Measurements from ENCODE around the gene SLC34A3.
"Not testable (repeated sequence)": the region's sequence is repeated elsewhere in the genome, so short reads cannot be mapped to it uniquely, and the experiment has no call there.

SLC34A3 gene

GRCh38 chr9:137228968-137229896, 1.5 kb upstream of the SLC34A3 start:
- no peak for DNase-seq (ENCODE audit: low read depth, low spot score)

DNA sequence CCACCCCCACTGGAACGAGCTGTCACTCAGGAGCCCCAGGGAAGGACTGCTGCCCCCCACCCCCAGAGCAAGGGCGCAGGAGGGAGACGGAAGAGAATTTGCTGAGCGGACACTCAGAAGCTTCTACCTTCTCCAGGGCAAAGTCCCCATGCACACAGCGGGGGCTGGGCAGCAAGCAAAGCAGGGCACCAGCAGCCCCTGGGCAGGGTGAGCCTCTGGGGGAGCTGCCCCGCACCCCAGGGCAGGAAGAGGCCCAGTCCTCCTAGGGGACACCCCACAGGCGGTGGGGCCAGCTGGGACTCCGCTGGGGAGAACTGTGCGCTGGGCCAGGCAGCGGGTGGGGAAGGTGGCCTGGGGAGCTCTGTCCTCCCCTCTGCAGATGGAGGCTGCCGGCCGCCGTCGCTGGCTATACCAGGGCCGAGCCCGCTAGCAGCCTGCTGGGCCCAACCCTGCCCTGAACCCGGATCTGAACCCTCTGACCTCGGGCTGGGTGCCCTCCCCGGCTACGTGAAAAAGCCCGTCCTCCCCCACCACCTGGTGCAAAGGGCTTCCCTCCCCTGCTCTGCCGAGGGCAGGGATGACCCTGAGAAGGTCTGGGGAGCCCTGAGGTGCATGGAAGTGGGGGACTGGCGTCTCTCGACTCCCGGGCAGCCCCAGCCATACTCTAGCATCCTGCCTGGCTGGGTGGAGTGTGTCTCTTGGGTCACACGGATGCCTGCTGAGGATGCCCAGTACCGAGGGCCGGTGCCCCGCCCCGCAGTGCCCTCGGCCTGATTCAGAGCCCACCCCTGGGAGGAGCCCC, 597 bp upstream of the SLC34A3 start:
- no peak for DNase-seq (ENCODE audit: low read depth, low spot score)

DNA sequence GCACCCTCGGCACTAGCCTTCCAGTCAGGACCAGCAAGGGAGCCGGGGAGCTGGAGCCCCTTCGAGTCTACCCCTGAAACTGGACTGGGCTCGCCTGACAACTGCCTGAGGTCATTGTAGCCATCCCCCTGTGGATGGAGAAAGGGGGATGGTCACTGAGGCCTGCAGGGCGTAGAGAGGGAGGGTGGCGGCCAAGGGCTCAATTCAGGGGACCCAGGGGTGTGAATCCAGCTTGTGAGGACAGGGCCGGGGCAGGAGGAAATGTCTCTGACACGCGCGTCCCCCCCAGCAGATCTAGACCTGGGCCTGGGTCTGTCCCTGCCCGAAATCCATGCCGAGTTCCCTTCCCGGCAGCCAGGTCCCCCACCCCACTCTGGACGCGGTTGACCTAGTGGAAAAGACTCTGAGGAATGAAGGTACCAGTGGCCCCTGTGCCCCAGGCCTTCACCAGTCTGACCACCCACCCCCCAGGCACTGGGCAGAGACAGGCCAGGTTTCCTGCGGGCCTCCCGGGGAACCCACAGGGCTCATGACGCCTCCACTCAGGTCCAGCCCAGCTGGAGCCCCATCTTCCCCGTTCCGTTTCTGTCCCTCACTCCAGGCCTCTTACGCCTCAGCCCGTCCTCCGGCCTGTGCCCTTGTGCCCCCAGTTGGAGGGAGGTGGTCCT, 805 bp downstream of the SLC34A3 start:
- no peak for DNase-seq (ENCODE audit: low read depth, low spot score)

GRCh38 chr9:137232101-137232500, 1.4 kb downstream of the SLC34A3 start:
- no peak for DNase-seq (ENCODE audit: low read depth, low spot score)

- DNase-seq (ENCODE audit: low read depth, low spot score), result no peak
Measured at GRCh38 chr9:137232510-137232909, 1.8 kb downstream of the SLC34A3 start.

- no peak for DNase-seq (ENCODE audit: low read depth, low spot score)
Measured at GRCh38 chr9:137233143-137233980, 2.7 kb downstream of the SLC34A3 start.

DNA sequence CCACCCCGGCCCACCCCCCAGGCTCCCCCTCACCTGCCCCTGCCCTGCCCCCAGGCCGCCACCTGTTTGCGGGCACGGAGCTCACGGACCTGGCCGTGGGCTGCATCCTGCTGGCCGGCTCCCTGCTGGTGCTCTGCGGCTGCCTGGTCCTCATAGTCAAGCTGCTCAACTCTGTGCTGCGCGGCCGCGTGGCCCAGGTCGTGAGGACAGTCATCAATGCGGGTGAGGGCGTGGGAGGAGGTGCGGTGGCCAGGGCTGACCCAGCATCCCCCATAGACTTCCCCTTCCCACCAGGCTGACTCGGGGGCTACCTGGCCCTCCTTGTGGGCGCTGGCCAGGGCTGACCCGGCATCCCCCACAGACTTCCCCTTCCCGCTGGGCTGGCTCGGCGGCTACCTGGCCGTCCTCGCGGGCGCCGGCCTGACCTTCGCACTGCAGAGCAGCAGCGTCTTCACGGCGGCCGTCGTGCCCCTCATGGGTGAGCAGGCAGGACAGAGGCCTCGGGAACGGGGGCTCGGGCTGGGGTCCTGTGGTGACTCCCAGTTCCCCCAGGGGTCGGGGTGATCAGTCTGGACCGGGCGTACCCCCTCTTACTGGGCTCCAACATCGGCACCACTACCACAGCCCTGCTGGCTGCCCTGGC, 3.5 kb downstream of the SLC34A3 start:
- DNase-seq (ENCODE audit: low read depth, low spot score), result no peak

DNA sequence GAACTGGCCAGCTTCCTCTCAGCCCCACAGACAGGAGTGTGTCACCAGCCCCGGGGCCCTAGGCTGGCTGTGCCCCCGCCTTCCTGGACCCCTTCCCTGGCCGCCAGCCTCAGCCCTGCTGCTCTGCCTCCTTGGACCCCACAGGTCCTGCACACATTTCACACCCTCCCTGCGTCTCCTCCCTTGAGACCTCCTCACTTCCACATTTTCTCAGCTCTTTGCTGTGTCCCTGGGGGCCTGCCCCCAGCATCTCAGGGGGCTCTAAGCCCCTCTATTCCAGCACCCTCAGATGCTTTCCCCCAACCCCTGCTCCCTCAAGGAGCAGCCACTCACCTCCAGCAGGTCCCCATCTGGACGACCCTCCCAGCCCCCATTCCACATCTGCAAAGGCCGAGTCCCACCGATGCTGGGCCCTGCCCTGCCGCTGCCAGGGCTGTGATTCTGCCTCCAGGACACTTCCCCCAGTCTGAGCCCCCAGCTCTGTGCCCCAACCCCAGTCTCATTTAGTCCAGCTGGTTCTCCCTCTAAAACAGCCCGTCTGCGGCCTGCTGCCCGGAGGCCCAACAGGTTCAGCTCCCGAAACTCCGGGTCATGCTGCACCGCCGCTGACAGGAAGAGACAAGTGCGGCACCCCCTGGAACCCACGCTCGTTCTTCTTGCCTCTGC, 4.2 kb downstream of the SLC34A3 start:
- no peak for DNase-seq (ENCODE audit: low read depth, low spot score)

DNA sequence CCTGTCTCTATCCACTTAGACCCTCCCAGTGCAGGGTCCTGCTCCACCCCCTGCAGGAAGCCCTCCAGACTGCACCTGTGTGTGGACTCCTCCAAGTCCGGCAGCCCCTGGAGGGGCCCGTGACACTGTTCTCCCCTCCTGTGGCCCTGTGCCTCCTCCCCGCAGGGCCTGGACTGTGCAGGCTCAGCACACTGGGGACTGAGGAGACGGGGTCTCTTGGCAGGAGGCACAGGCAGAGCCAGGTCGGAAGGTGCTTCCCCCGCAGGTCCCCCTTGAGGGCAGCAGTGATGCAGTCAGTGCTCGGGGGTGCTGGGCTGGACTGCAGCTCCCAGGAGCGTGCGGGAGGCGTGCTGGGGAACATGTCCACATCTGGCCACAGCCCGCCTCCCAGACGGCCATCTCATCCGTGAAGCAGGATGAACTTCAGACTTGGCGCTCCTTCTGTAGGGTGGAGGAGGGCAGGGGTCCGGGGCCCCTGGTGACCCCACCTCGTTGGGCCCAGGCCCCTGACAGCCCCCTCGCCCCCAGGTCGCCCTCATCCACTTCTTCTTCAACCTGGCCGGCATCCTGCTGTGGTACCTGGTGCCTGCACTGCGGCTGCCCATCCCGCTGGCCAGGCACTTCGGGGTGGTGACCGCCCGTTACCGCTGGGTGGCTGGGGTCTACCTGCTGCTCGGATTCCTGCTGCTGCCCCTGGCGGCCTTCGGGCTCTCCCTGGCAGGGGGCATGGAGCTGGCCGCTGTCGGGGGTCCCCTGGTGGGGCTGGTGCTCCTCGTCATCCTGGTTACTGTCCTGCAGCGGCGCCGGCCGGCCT, 4.9 kb downstream of the SLC34A3 start:
- no peak for DNase-seq (ENCODE audit: low read depth, low spot score)

GRCh38 chr9:137236238-137236935, 5.7 kb downstream of the SLC34A3 start:
- peak; percentile 91 for DNase-seq (ENCODE audit: low read depth, low spot score)

- DNase-seq (ENCODE audit: low read depth, low spot score), result no peak
Measured at GRCh38 chr9:137236936-137237421, 6.3 kb downstream of the SLC34A3 start.

DNA sequence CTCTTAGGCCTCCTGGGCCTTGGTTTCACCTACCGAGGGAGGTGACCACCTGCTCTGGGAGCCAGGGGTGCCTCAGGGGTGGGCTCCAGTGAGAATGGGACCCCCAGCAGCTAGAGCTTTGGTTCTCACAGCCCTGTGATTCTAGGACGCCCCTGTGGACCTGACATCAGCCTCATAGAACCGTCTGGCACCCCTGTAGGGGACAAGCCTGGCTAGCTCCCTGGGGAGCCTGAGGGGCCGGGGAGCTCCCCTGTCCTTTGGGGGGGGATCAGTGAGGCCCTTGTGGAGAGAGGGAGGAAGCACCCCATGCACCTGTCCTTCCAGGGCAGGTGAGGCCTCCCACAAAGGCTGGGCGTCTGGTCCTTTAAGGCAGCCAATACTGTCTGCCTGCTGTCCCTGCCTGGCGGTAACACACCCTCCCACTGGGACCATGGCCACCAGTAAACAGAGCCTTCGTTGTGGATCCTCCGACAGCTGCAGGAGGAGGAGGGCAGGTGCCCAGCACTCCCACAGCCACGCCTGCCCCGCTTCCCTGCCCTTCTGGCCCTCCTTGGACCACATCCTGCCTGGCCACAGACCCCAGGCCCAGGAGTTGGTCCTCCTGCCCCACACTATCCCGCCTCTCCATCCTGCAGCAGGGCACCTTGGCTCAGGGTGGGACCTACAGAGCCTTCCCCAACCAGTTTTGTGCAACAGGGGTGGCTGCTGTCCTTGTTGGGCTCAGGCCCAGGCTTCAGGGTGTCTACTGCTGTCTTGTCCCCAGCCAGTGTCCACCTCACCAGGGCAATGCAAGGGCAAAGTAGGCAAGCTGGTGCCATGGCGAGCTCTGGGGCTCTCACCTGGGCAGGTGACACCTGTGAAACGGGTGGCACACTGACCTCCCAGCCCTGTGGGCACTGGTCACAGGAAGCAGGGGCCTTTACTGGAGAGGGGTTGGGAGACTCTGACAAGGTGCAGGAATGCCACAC, 7.3 kb downstream of the SLC34A3 start:
- no peak for DNase-seq (ENCODE audit: low read depth, low spot score)

DNA sequence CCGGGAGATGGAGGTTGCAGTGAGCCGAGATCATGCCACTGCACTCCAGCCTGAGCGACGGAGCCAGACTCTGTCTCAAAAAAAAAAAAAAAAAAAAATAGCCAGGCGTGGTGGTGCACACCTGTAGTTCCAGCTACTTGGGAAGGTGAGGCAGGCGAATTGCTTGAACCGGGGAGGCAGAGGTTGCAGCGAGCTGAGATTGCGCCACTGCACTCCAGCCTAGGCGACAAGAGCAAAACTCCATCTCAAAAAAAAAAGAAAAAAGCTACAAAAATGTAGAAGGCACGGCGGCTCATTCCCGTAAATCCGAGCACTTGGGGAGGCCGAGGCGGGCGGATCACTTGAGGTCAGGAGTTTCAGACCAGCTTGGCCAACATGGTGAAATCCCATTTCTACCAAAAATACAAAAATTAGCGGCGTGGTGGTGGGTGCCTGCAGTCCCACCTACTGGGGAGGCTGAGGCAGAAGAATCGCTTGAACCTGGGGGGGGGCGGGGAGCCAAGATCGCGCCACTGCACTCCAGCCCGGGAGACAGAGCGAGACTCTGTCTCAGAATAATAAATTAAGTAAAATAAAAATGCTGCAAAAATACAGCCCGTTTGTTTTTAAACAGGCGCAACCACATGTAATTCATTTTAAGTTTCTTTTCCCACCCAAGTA, 9.0 kb downstream of the SLC34A3 start:
- not testable (repeated sequence) for DNase-seq (ENCODE audit: low read depth, low spot score)

DNA sequence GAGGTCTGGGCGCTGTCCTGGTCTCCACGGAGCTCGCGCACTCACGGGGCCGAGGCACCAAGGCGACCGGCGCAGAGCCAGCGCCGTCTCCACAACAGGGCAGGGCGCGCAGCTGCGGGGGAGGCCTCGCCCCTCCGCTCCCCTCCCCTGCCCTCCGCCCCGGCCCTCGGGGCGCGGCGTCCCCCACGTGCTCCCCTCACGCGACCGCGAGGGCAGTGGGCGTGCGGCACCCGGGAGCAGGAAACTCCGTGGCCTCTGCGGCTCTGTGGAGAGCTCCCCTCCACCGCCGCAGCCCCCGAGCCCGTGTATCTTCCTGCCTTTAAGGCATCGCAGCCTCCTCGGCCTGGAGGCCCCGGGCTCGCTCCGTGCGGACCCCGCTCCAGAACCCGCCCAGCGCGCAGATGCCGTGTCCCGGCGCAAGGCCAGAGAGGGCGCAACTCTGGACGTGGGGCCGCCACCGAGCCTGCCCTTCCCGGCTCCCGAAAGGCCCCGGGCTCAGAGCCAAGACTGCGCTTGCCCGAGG, 9.7 kb downstream of the SLC34A3 start:
- DNase-seq (ENCODE audit: low read depth, low spot score), result peak; percentile 46

DNA sequence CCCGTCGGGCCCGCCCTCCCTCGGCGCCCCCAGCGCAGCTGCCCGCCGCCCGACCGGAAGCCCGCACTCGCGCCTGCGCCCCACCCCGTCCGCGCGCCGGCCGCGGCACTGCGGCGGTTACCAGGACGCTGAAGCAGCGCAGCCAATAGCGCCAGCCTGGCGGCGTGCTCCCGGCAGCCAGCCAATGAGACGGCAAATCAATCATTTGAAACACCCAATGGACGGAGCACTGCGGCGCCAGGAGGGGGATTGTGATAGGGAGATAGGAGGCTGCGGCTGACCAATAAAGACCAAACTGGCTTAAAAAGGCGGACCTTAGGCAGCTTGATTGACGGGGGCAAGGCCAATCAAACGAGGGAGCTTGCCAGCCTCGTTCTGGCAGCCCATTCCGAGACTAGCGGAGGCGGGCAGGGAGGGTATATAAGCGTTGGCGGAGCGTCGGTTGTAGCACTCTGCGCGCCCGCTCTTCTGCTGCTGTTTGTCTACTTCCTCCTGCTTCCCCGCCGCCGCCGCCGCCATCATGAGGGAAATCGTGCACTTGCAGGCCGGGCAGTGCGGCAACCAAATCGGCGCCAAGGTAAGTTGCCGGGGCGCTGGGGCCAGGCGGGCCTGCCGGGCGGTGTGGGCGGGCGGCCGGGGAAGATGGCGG, 10.3 kb downstream of the SLC34A3 start, which contains the start of gene TUBB4B:
TSS of gene TUBB4B (plus strand) at position 447 of the 649 bp plus-strand sequence. CDS start at position 521, 74 bp downstream.
- peak; percentile 90 for DNase-seq (ENCODE audit: low read depth, low spot score)

Measured in activated naive CD8-positive, alpha-beta T cell treated with anti-CD3 and anti-CD28 coated beads, Interleukin-2, amount 50 U/mL, for 16 hours (primary cell).